Ovary (tissue), 3 donors: ENCODE data around the gene TTC39A.

ENCODE experiments used
- CTCF ChIP-seq, 3 donors: fragments of 450-650 bp in 2 of 3; fragments of 200-600 bp in 1 of 3; IDR thresholded peaks; one replicate each; pipeline versions ENCODE4 v1.5.1 to v1.8.0; 2016 to 2022; ENCODE audit warnings: antibody characterized with exemption in 3 of 3, mild to moderate bottlenecking in 1 of 3
- EP300 ChIP-seq: sonication (generic); formaldehyde crosslinking; IDR thresholded peaks from one replicate; pipeline ENCODE4 v1.6.1; 2017; ENCODE audit warnings: antibody characterized with exemption
- POLR2A ChIP-seq: fragments of 450-650 bp; IDR thresholded peaks from one replicate; pipeline ENCODE4 v1.6.1; 2017; ENCODE audit warnings: antibody characterized with exemption, mild to moderate bottlenecking, moderate library complexity
- donor health status: DM: no; HTN: no; CAD: no.

GRCh38 chr1:51302270-51302669, 28.1 kb downstream of the TTC39A start:
- TF ChIP-seq CTCF (IDR thresholded peaks at IDR 0.05) = no peak
- TF ChIP-seq EP300 = no peak
- TF ChIP-seq POLR2A = no peak
